Erythroblast (primary cell): ENCODE data around the gene IDUA.

Experiments
- GATA1 ChIP-seq: IDR thresholded peaks from 2 replicates; pipeline ENCODE4 v1.6.1; 2011; ENCODE audit warnings: low read depth, mild to moderate bottlenecking, control low read depth, low read length, moderate library complexity
- POLR2A ChIP-seq: IDR thresholded peaks from 2 replicates; pipeline ENCODE4 v1.6.1; 2011; ENCODE audit warnings: mild to moderate bottlenecking, low read length

GRCh38 chr4:1050486-1051213 lies 63.8 kb downstream of the IDUA start:
- TF ChIP-seq POLR2A (no peak), GATA1 (no peak)
